Stimulated activated naive CD4-positive, alpha-beta T cell (primary cell): ENCODE results near the gene MYO19.
"Not testable (repeated sequence)": the region's sequence is repeated elsewhere in the genome, so short reads cannot be mapped to it uniquely, and the experiment has no call there.

Experiments
- DNase-seq, 6 experiments: peaks; one replicate each; lab custom pipeline; 2025; lab: John Stamatoyannopoulos, UW

Gene MYO19

GRCh38 chr17:36461330-36462110, 73.1 kb downstream of the MYO19 start:
- no peak for DNase-seq

GRCh38 chr17:36460265-36460937, 74.3 kb downstream of the MYO19 start:
- DNase-seq: no peak

DNA sequence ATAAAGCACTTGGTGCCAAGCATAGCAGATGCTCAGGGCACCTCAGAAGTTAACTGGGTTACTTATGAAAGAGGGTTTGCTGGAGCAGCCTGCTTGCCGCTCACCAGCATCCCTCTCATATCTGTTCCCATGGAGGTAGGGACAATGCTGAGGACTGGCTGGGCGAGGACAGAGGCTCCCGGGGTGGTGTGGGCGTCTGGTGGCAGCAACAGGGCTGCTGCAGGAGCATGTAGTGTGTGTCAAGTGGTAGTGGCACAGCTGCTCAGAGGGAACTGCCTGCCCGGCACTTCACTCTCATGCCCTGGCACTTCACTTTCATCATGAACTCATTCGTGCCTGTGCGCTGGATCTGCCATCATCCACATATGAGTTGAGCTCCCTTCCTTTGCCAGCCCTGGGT, 75.1 kb downstream of the MYO19 start:
- no peak for DNase-seq

GRCh38 chr17:36459045-36459444, 75.6 kb downstream of the MYO19 start:
- DNase-seq: no peak

- not testable (repeated sequence) for DNase-seq
Observed at GRCh38 chr17:36457701-36458100, 77.0 kb downstream of the MYO19 start.

- DNase-seq: not testable (repeated sequence)
Observed at GRCh38 chr17:36452888-36453287, 81.8 kb downstream of the MYO19 start.

GRCh38 chr17:36449997-36450396, 84.7 kb downstream of the MYO19 start:
- DNase-seq: not testable (repeated sequence)
